ENCODE data around the gene ANO7. TPM values are rescaled to one million over a fixed set of nuclear protein-coding genes. Genes with fewer than 3 reads are reported as not detected.
"Not testable (repeated sequence)": the region's sequence is repeated elsewhere in the genome, so short reads cannot be mapped to it uniquely, and the experiment has no call there.

ANO7 gene
- total RNA-seq, 5 donors from 2014 or later (not counting 1 experiment from before 2014, with no cell fraction given): 0.53 to 0.60 (median 0.53) TPM; not detected in 2

DNA sequence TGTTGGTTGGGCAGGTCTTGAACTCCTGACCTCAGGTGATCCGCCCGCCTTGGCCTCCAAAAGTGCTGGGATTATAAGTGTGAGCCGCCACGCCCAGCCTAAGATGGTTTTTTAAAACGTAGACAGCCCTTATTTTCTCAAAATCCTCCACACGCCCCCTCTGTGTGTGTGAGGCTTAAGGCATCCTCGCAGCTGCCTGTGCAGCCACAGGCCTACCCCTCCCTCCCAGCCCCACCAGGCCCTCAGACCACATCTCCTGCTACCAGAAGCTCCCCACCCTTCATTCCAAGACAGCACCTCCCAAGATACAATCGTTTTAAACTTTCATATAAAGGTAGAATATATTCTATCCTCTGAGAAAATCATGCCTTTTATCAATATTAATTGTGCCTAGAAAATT is 4.8 kb downstream of the ANO7 start:
- no CpG with 5 or more reads among the region's 8 CpGs for WGBS (ENCODE audit: insufficient coverage)
- Histone ChIP-seq H3K36me3 (ENCODE audit: control insufficient read depth in 2 of 2, extremely low read depth in 1 of 2, insufficient read depth in 1 of 2, low read length in 1 of 2) (no peaks in the 10 kb centered on the region), H3K4me1 (ENCODE audit: control insufficient read depth in 1 of 2, extremely low read depth in 1 of 2, insufficient read depth in 2 of 2, low read length in 2 of 2) (no peaks in the 10 kb centered on the region), H3K27ac (ENCODE audit: low read length) (no peak overlapping the region), H3K4me3 (ENCODE audit: control insufficient read depth in 1 of 2, extremely low read depth in 1 of 2, low read length in 1 of 2) (no peak overlapping the region), H3K27me3 (replicated peaks in 1 of 2; ENCODE audit: control insufficient read depth in 2 of 2, extremely low read depth in 1 of 2, insufficient read depth in 2 of 2, low read length in 1 of 2) (no peaks in the 10 kb centered on the region), H3K9me3 (no peaks in the 10 kb centered on the region)
- Mint-ChIP-seq H3K4me3 (no peak overlapping the region), H3K27me3 (no peaks in the 10 kb centered on the region), H3K36me3 (no peaks in the 10 kb centered on the region), H3K27ac (no peak overlapping the region), H3K9me3 (no peaks in the 10 kb centered on the region), H3K4me1 (no peaks in the 10 kb centered on the region)
- ATAC-seq (replicated peaks in 1 of 4) (no peak), DNase-seq (no peak)
- ChIA-PET POLR2A (no interaction called here), CTCF (no interaction called here)

DNA sequence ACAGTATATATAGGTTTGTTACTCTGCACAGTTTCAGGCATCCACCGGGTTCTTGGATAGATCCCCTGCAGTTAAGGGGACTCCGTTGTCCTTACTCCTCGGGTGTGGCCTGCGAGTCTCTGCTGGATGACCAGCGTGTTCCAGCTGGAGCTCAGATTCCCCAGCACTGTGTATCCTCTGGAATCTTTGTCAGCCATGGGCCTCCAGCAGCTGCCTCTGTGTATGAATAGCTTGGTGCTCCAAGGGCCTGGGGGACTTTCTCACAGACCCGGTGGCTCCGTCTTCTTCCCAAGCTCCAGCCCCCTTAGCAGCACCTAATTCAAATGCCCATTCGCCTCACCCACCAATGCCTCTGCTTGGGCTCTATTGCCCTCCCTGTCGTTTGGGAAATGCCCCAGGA is 6.3 kb downstream of the ANO7 start:
- Mint-ChIP-seq H3K4me3 (no peak overlapping the region), H3K4me1 (no peaks in the 10 kb centered on the region), H3K9me3 (no peaks in the 10 kb centered on the region), H3K27ac (no peak overlapping the region), H3K36me3 (no peaks in the 10 kb centered on the region), H3K27me3 (no peaks in the 10 kb centered on the region)
- H3K27me3 ChIP-seq (replicated peaks in 1 of 2; ENCODE audit: control insufficient read depth in 2 of 2, extremely low read depth in 1 of 2, insufficient read depth in 2 of 2, low read length in 1 of 2): no peaks in the 10 kb centered on the region
- ChIA-PET POLR2A (no interaction called here), CTCF (no interaction called here)
- DNase-seq (no peak), ATAC-seq (replicated peaks in 1 of 4) (no peak)
- no peak overlapping the region for H3K4me3 ChIP-seq (ENCODE audit: control insufficient read depth in 1 of 2, extremely low read depth in 1 of 2, low read length in 1 of 2)
- H3K36me3 ChIP-seq (ENCODE audit: control insufficient read depth in 2 of 2, extremely low read depth in 1 of 2, insufficient read depth in 1 of 2, low read length in 1 of 2): no peaks in the 10 kb centered on the region
- H3K27ac ChIP-seq (ENCODE audit: low read length): no peak overlapping the region
- H3K9me3 ChIP-seq: no peaks in the 10 kb centered on the region
- no peaks in the 10 kb centered on the region for H3K4me1 ChIP-seq (ENCODE audit: control insufficient read depth in 1 of 2, extremely low read depth in 1 of 2, insufficient read depth in 2 of 2, low read length in 2 of 2)
- WGBS (ENCODE audit: insufficient coverage): 82% methylated on average over 7 of the region's 9 CpGs

DNA sequence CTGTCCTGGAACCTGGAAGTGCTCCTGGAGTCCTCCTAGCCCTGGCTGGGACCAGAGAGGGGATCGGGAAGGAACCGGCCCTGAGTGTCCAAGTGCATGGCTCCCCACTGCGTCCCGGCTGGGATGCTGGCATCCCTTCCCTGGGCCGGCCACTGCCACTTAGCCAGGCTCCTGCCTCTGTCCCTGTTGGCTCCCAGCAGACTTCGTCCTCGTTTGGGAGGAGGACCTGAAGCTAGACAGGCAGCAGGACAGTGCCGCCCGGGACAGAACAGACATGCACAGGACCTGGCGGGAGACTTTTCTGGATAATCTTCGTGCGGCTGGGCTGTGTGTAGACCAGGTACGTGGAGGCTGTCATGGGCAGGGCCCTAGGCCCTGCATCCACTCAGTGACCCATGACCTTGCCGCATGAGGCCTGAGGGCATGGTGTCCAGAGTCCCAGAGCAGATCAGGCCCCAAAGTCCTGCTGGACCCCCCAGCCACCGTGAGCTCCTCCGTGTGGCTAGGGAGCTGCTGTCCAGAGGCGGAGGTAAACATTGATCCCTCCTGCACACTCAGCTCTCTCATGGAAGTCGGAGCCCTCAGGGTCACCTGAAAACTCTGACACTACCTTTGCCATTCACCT is 7.1 kb downstream of the ANO7 start:
- H3K9me3 ChIP-seq: no peaks in the 10 kb centered on the region
- ChIA-PET POLR2A (no interaction called here), CTCF (no interaction called here)
- no peaks in the 10 kb centered on the region for H3K4me1 ChIP-seq (ENCODE audit: control insufficient read depth in 1 of 2, extremely low read depth in 1 of 2, insufficient read depth in 2 of 2, low read length in 2 of 2)
- ATAC-seq (replicated peaks in 1 of 4) (no peak), DNase-seq (no peak)
- Mint-ChIP-seq H3K27me3 (no peaks in the 10 kb centered on the region), H3K27ac (no peak overlapping the region), H3K9me3 (no peaks in the 10 kb centered on the region), H3K4me1 (no peaks in the 10 kb centered on the region), H3K36me3 (no peaks in the 10 kb centered on the region), H3K4me3 (no peak overlapping the region)
- H3K27me3 ChIP-seq (replicated peaks in 1 of 2; ENCODE audit: control insufficient read depth in 2 of 2, extremely low read depth in 1 of 2, insufficient read depth in 2 of 2, low read length in 1 of 2): no peaks in the 10 kb centered on the region
- no peaks in the 10 kb centered on the region for H3K36me3 ChIP-seq (ENCODE audit: control insufficient read depth in 2 of 2, extremely low read depth in 1 of 2, insufficient read depth in 1 of 2, low read length in 1 of 2)
- no peak overlapping the region for H3K27ac ChIP-seq (ENCODE audit: low read length)
- 89% methylated on average over 18 of the region's 18 CpGs for WGBS (ENCODE audit: insufficient coverage)
- no peak overlapping the region for H3K4me3 ChIP-seq (ENCODE audit: control insufficient read depth in 1 of 2, extremely low read depth in 1 of 2, low read length in 1 of 2)

DNA sequence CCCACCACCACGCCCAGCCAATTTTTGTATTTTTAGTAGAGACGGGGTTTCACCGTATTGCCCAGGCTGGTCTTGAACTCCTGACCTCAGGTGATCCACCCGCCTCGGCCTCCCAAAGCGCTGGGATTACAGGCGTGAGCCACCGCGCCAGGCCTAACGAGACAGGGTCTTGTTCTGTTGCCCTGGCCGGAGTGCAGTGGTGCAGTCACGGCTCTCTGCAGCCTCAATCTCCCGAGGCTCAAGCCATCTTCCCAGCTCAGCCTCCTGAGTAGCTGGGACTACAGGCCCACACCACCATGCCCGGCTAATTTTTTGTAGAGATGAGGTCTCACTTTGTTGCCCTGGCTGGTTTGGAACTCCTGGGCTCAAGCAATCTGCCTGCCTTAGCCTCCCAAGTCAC is 8.8 kb downstream of the ANO7 start:
- H3K4me3 ChIP-seq (ENCODE audit: control insufficient read depth in 1 of 2, extremely low read depth in 1 of 2, low read length in 1 of 2); DNase-seq; H3K27ac Mint-ChIP-seq; H3K36me3 ChIP-seq (ENCODE audit: control insufficient read depth in 2 of 2, extremely low read depth in 1 of 2, insufficient read depth in 1 of 2, low read length in 1 of 2); CTCF ChIA-PET; H3K4me1 ChIP-seq (ENCODE audit: control insufficient read depth in 1 of 2, extremely low read depth in 1 of 2, insufficient read depth in 2 of 2, low read length in 2 of 2); ATAC-seq (replicated peaks in 1 of 4); H3K4me3 Mint-ChIP-seq; H3K36me3 Mint-ChIP-seq; H3K9me3 Mint-ChIP-seq; H3K27ac ChIP-seq (ENCODE audit: low read length); H3K4me1 Mint-ChIP-seq; H3K27me3 ChIP-seq (replicated peaks in 1 of 2; ENCODE audit: control insufficient read depth in 2 of 2, extremely low read depth in 1 of 2, insufficient read depth in 2 of 2, low read length in 1 of 2); H3K27me3 Mint-ChIP-seq; H3K9me3 ChIP-seq: not testable (repeated sequence)
- POLR2A ChIA-PET: interaction anchor here in 1 of 2 donors (0.7 kb wide), 1 partner anchor 560 kb away, joined by 7 read pairs; no protein-coding TSS in a partner anchor
- 95% methylated on average over 13 of the region's 14 CpGs for WGBS (ENCODE audit: insufficient coverage)

DNA sequence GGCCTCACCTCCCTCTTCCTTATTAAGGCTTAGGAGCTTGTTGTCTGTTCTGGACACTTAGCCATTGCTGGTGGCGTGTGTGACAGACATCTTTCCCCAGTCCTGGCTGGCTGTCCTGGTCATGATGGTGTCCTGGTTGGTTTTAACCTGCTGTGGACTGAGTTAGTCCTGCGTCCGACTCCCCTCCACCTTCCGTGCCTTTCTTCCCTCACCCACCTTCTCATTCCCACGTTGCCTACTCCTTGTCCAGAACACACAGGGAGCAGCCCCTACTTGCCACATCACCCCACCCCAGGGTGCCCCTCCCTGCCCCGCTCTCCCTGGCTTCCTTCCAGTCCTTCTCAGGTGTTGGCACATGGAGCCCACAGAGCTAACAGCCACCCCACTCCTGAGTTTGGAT is 9.5 kb downstream of the ANO7 start:
- Histone ChIP-seq H3K27me3 (replicated peaks in 1 of 2; ENCODE audit: control insufficient read depth in 2 of 2, extremely low read depth in 1 of 2, insufficient read depth in 2 of 2, low read length in 1 of 2) (no peaks in the 10 kb centered on the region), H3K9me3 (no peaks in the 10 kb centered on the region), H3K36me3 (ENCODE audit: control insufficient read depth in 2 of 2, extremely low read depth in 1 of 2, insufficient read depth in 1 of 2, low read length in 1 of 2) (no peaks in the 10 kb centered on the region), H3K4me3 (ENCODE audit: control insufficient read depth in 1 of 2, extremely low read depth in 1 of 2, low read length in 1 of 2) (no peak overlapping the region), H3K27ac (ENCODE audit: low read length) (no peak overlapping the region), H3K4me1 (ENCODE audit: control insufficient read depth in 1 of 2, extremely low read depth in 1 of 2, insufficient read depth in 2 of 2, low read length in 2 of 2) (no peaks in the 10 kb centered on the region)
- Mint-ChIP-seq H3K27ac (no peak overlapping the region), H3K27me3 (no peaks in the 10 kb centered on the region), H3K4me1 (no peaks in the 10 kb centered on the region), H3K36me3 (no peaks in the 10 kb centered on the region), H3K4me3 (no peak overlapping the region), H3K9me3 (no peaks in the 10 kb centered on the region)
- no peak for ATAC-seq (replicated peaks in 1 of 4)
- DNase-seq: no peak
- POLR2A ChIA-PET: interaction anchor here in 1 of 2 donors (0.7 kb wide), 1 partner anchor 561 kb away, joined by 7 read pairs; no protein-coding TSS in a partner anchor
- CTCF ChIA-PET: no interaction called here
- WGBS (ENCODE audit: insufficient coverage): 40% methylated on average over 1 of the region's 6 CpGs

DNA sequence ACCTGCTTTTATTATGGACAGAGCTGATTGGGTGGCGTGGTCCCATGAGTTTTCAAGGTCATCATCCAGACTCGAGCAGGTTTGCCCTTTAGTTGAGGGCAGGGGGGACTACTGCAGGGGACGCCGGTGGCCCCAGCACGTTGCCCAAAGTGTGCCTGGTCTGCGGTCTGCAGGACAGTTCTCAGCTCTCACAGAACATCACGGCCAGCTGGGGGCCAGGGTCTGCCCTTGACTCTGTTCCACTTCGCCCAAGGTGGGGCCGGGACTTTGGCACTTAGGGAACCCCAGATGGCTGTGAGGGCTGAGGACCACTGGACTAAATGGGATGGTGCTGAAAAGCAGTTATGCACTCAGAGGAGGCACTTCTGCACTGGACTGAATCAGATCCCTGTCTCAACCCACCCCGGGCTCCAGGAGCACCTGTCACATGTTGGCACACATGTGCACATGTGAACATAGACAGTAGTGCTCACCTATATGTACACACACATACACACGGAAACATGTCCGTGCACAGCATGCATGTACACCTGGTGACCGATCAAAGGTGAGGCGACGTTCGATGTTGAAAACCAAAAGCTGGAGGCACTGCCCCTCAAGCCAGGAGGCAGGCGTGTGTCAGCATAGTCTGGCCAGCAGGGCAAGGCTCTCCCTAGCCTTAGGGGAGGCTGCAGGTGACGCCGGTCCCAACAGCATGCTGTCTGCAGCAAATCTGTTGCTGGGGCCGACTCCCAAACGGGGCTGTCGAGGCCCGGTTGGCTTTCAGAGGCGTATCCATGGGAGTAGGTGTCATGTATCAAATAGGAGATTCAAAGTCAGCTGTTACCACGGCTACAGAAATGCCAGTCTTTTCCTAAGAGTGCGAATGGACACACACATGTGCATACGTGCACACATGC is 10.2 kb downstream of the ANO7 start:
- ChIA-PET CTCF (no interaction called here), POLR2A (no interaction called here)
- Histone ChIP-seq H3K4me3 (ENCODE audit: control insufficient read depth in 1 of 2, extremely low read depth in 1 of 2, low read length in 1 of 2) (no peak overlapping the region), H3K27ac (ENCODE audit: low read length) (no peak overlapping the region), H3K36me3 (ENCODE audit: control insufficient read depth in 2 of 2, extremely low read depth in 1 of 2, insufficient read depth in 1 of 2, low read length in 1 of 2) (no peaks in the 10 kb centered on the region), H3K27me3 (replicated peaks in 1 of 2; ENCODE audit: control insufficient read depth in 2 of 2, extremely low read depth in 1 of 2, insufficient read depth in 2 of 2, low read length in 1 of 2) (no peaks in the 10 kb centered on the region), H3K4me1 (ENCODE audit: control insufficient read depth in 1 of 2, extremely low read depth in 1 of 2, insufficient read depth in 2 of 2, low read length in 2 of 2) (no peaks in the 10 kb centered on the region), H3K9me3 (no peaks in the 10 kb centered on the region)
- WGBS (ENCODE audit: insufficient coverage): 83% methylated on average over 25 of the region's 27 CpGs
- H3K4me3 Mint-ChIP-seq: no peak overlapping the region
- no peaks in the 10 kb centered on the region for H3K36me3 Mint-ChIP-seq
- DNase-seq (no peak), ATAC-seq (replicated peaks in 1 of 4) (no peak)
- H3K9me3 Mint-ChIP-seq: no peaks in the 10 kb centered on the region
- H3K27me3 Mint-ChIP-seq: no peaks in the 10 kb centered on the region
- H3K27ac Mint-ChIP-seq: no peak overlapping the region
- no peaks in the 10 kb centered on the region for H3K4me1 Mint-ChIP-seq
